Measurements from ENCODE around the gene NKAIN2.

GRCh38 chr6:124599656-124600055 lies 796.0 kb downstream of the NKAIN2 start:
- no peak for TF ChIP-seq CTCF (IDR thresholded peaks at IDR 0.05; ENCODE audit: low read length)
- no peak for TF ChIP-seq EZH2 (optimal IDR thresholded peaks at IDR 0.05; ENCODE audit: low read depth, low read length)
